Measurements from ENCODE around the gene GLIPR1. TPM values are rescaled to one million over a fixed set of nuclear protein-coding genes. Genes with fewer than 3 reads are reported as not detected.

GLIPR1 gene
- total and polyA plus RNA-seq, 2 donors from 2014 or later: 2.3 to 20.6 TPM

- Histone ChIP-seq H3K27ac (ENCODE audit: low read depth in 2 of 2, low read length in 2 of 2) (no peak overlapping the region), H3K9me3 (ENCODE audit: control insufficient read depth in 2 of 3, insufficient read depth in 1 of 3, low read length in 3 of 3) (no peaks in the 10 kb centered on the region), H3K4me1 (ENCODE audit: control insufficient read depth in 2 of 3, insufficient read depth in 2 of 3, low read depth in 1 of 3, low read length in 3 of 3) (no peaks in the 10 kb centered on the region), H3K27me3 (ENCODE audit: control insufficient read depth, insufficient read depth, low read length) (no peaks in the 10 kb centered on the region), H3K36me3 (ENCODE audit: control insufficient read depth in 2 of 3, insufficient read depth in 3 of 3, low read length in 3 of 3) (no peaks in the 10 kb centered on the region), H3K4me3 (ENCODE audit: low read length in 3 of 3) (no peak overlapping the region), H3K9ac (ENCODE audit: low read length in 3 of 3) (no peak overlapping the region)
- DNase-seq: no peak
- FAIRE-seq: no peak
- TF ChIP-seq CTCF (IDR thresholded peaks at IDR 0.05; ENCODE audit: borderline replicate concordance, extremely low read depth, insufficient read depth): no peak
- intact Hi-C loops (cut with DNase I): no loop called here
These were observed 8.6 kb downstream of the GLIPR1 start for GRCh38 chr12:75489187-75489586.

GRCh38 chr12:75489613-75490210 is 9.2 kb downstream of the GLIPR1 start:
- DNase-seq (no peak), FAIRE-seq (no peak)

GRCh38 chr12:75491169-75491568 is 10.6 kb downstream of the GLIPR1 start:
- Histone ChIP-seq H3K4me3 (ENCODE audit: low read length in 3 of 3) (no peak overlapping the region), H3K9ac (ENCODE audit: low read length in 3 of 3) (no peak overlapping the region), H3K4me1 (ENCODE audit: control insufficient read depth in 2 of 3, insufficient read depth in 2 of 3, low read depth in 1 of 3, low read length in 3 of 3) (no peaks in the 10 kb centered on the region), H3K27me3 (ENCODE audit: control insufficient read depth, insufficient read depth, low read length) (no peaks in the 10 kb centered on the region), H3K36me3 (ENCODE audit: control insufficient read depth in 2 of 3, insufficient read depth in 3 of 3, low read length in 3 of 3) (peaks cover 0 to under 1% (median 0%) of the 10 kb centered on the region in 3 donors), H3K9me3 (ENCODE audit: control insufficient read depth in 2 of 3, insufficient read depth in 1 of 3, low read length in 3 of 3) (no peaks in the 10 kb centered on the region), H3K27ac (ENCODE audit: low read depth in 2 of 2, low read length in 2 of 2) (no peak overlapping the region)
- intact Hi-C loops (cut with DNase I): no loop called here
- TF ChIP-seq CTCF (IDR thresholded peaks at IDR 0.05; ENCODE audit: borderline replicate concordance, extremely low read depth, insufficient read depth): no peak
- FAIRE-seq (no peak), DNase-seq (no peak)

More at GRCh38 chr12:75489613-75490210, 9.2 kb downstream of the GLIPR1 start:
- Histone ChIP-seq H3K36me3 (ENCODE audit: control insufficient read depth in 2 of 3, insufficient read depth in 3 of 3, low read length in 3 of 3) (no peaks in the 10 kb centered on the region), H3K27ac (ENCODE audit: low read depth in 2 of 2, low read length in 2 of 2) (no peak overlapping the region), H3K4me3 (ENCODE audit: low read length in 3 of 3) (no peak overlapping the region), H3K27me3 (ENCODE audit: control insufficient read depth, insufficient read depth, low read length) (no peaks in the 10 kb centered on the region), H3K4me1 (ENCODE audit: control insufficient read depth in 2 of 3, insufficient read depth in 2 of 3, low read depth in 1 of 3, low read length in 3 of 3) (no peaks in the 10 kb centered on the region), H3K9me3 (ENCODE audit: control insufficient read depth in 2 of 3, insufficient read depth in 1 of 3, low read length in 3 of 3) (no peaks in the 10 kb centered on the region), H3K9ac (ENCODE audit: low read length in 3 of 3) (no peak overlapping the region)
- intact Hi-C loops (cut with DNase I): no loop called here
- TF ChIP-seq CTCF (IDR thresholded peaks at IDR 0.05; ENCODE audit: borderline replicate concordance, extremely low read depth, insufficient read depth): no peak

- Histone ChIP-seq H3K9ac (ENCODE audit: low read length in 3 of 3) (no peak overlapping the region), H3K27ac (ENCODE audit: low read depth in 2 of 2, low read length in 2 of 2) (no peak overlapping the region), H3K36me3 (ENCODE audit: control insufficient read depth in 2 of 3, insufficient read depth in 3 of 3, low read length in 3 of 3) (peaks cover 2 to 21% (median 11%) of the 10 kb centered on the region in 3 donors), H3K4me1 (ENCODE audit: control insufficient read depth in 2 of 3, insufficient read depth in 2 of 3, low read depth in 1 of 3, low read length in 3 of 3) (no peaks in the 10 kb centered on the region), H3K4me3 (ENCODE audit: low read length in 3 of 3) (no peak overlapping the region), H3K9me3 (ENCODE audit: control insufficient read depth in 2 of 3, insufficient read depth in 1 of 3, low read length in 3 of 3) (no peaks in the 10 kb centered on the region), H3K27me3 (ENCODE audit: control insufficient read depth, insufficient read depth, low read length) (no peaks in the 10 kb centered on the region)
- DNase-seq: no peak
- no peak for FAIRE-seq
- intact Hi-C loops (cut with DNase I): no loop called here
- TF ChIP-seq CTCF (IDR thresholded peaks at IDR 0.05; ENCODE audit: borderline replicate concordance, extremely low read depth, insufficient read depth): no peak
These were observed 22.9 kb downstream of the GLIPR1 start for GRCh38 chr12:75503459-75503858.
